ENCODE data around the gene PIK3CD. TPM values are rescaled to one million over a fixed set of nuclear protein-coding genes. Genes with fewer than 3 reads are reported as not detected.
"Not testable (repeated sequence)": the region's sequence is repeated elsewhere in the genome, so short reads cannot be mapped to it uniquely, and the experiment has no call there.

Gene PIK3CD
- total RNA-seq, 1 experiment from 2014 or later, result 2.6 TPM

DNA sequence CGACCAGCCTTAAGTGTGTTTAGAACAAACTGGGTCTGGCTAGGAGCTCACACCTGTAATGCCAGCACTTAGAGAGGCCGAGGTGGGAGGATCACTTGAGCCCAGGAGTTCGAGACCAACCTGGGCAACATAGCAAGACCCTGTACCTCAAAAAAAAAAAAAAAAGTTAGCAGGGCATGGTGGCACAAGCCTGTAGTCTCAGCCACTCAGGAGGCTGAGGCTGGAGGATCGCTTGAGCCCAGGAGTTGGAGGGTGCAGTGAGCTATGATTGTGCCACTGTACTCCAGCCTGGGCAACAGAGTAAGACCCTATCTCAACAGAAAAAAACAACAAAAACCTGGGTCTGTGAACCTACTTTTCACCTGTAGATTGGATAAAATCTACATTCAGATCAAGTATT is 54.6 kb downstream of the PIK3CD start:
- H3K9me3 Mint-ChIP-seq (ENCODE audit: low read depth, unreplicated experiment), result peaks cover 4% of the 10 kb centered on the region
- TF ChIP-seq CTCF (IDR thresholded peaks at IDR 0.05; ENCODE audit: unreplicated experiment), result no peak
- H3K27me3 Mint-ChIP-seq (ENCODE audit: unreplicated experiment), result no peaks in the 10 kb centered on the region
- H3K27ac Mint-ChIP-seq (ENCODE audit: unreplicated experiment), result no peak overlapping the region
- CTCF ChIA-PET, result interaction anchor here (0.7 kb wide), 1 partner anchor 209 kb away, joined by 4 read pairs; no protein-coding TSS in a partner anchor
- no peaks in the 10 kb centered on the region for H3K4me1 Mint-ChIP-seq (ENCODE audit: low read depth, unreplicated experiment)
- no peak overlapping the region for H3K4me3 Mint-ChIP-seq (ENCODE audit: low read depth, unreplicated experiment)
- no TSS peak for BruUV-seq (replicated peaks)
- intact Hi-C loops (cut with micrococcal nuclease; ENCODE audit: unreplicated experiment), result no loop called here
- no peak for DNase-seq
- no peaks in the 10 kb centered on the region for H3K36me3 Mint-ChIP-seq (ENCODE audit: insufficient read depth, unreplicated experiment)

DNA sequence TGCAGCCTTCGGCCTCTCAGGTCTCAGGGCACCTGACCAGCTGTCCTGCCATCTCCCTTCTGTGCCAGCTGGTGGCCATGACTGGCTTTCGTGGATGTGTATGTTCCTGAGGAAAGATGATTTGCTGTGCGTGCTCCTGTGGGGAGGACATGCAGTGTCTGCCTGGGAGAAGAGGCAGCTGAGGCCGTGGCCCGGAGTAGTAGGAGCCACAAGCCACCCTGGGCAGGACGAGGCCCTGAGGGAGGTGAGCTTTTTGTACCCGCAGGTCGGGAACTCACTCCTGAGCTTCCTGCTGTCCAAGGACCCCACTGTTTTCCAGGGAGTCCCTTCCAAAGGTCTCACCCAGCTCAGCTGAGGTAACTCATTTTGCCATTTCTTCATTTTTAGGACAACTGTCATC is 58.5 kb downstream of the PIK3CD start:
- no peaks in the 10 kb centered on the region for H3K36me3 Mint-ChIP-seq (ENCODE audit: insufficient read depth, unreplicated experiment)
- CTCF ChIA-PET, result interaction anchor here (0.7 kb wide), 1 partner anchor 637 kb away, joined by 3 read pairs; no protein-coding TSS in a partner anchor
- intact Hi-C loops (cut with micrococcal nuclease; ENCODE audit: unreplicated experiment), result no loop called here

GRCh38 chr1:9711466-9712020 is 60.0 kb downstream of the PIK3CD start:
- Mint-ChIP-seq H3K36me3 (ENCODE audit: insufficient read depth, unreplicated experiment) (no peaks in the 10 kb centered on the region), H3K4me3 (ENCODE audit: low read depth, unreplicated experiment) (no peak overlapping the region), H3K9me3 (ENCODE audit: low read depth, unreplicated experiment) (no peaks in the 10 kb centered on the region), H3K27ac (ENCODE audit: unreplicated experiment) (no peak overlapping the region), H3K27me3 (ENCODE audit: unreplicated experiment) (no peaks in the 10 kb centered on the region), H3K4me1 (ENCODE audit: low read depth, unreplicated experiment) (no peaks in the 10 kb centered on the region)
- BruUV-seq (replicated peaks), result no TSS peak
- intact Hi-C loops (cut with micrococcal nuclease; ENCODE audit: unreplicated experiment), result no loop called here
- no peak for TF ChIP-seq CTCF (IDR thresholded peaks at IDR 0.05; ENCODE audit: unreplicated experiment)
- CTCF ChIA-PET, result no interaction called here
- DNase-seq, result no peak

More for the DNA sequence above, 58.5 kb downstream of the PIK3CD start:
- TF ChIP-seq CTCF (IDR thresholded peaks at IDR 0.05; ENCODE audit: unreplicated experiment), result no peak
- H3K27me3 Mint-ChIP-seq (ENCODE audit: unreplicated experiment), result no peaks in the 10 kb centered on the region
- H3K4me3 Mint-ChIP-seq (ENCODE audit: low read depth, unreplicated experiment), result no peak overlapping the region
- no peak for DNase-seq
- H3K9me3 Mint-ChIP-seq (ENCODE audit: low read depth, unreplicated experiment), result no peaks in the 10 kb centered on the region
- no TSS peak for BruUV-seq (replicated peaks)
- H3K27ac Mint-ChIP-seq (ENCODE audit: unreplicated experiment), result no peak overlapping the region
- H3K4me1 Mint-ChIP-seq (ENCODE audit: low read depth, unreplicated experiment), result no peaks in the 10 kb centered on the region

- H3K27me3 Mint-ChIP-seq (ENCODE audit: unreplicated experiment); H3K4me1 Mint-ChIP-seq (ENCODE audit: low read depth, unreplicated experiment); intact Hi-C loops (cut with micrococcal nuclease; ENCODE audit: unreplicated experiment); DNase-seq; BruUV-seq (replicated peaks); CTCF ChIA-PET; H3K36me3 Mint-ChIP-seq (ENCODE audit: insufficient read depth, unreplicated experiment); H3K9me3 Mint-ChIP-seq (ENCODE audit: low read depth, unreplicated experiment); H3K4me3 Mint-ChIP-seq (ENCODE audit: low read depth, unreplicated experiment); H3K27ac Mint-ChIP-seq (ENCODE audit: unreplicated experiment): not testable (repeated sequence)
These were observed 61.2 kb downstream of the PIK3CD start for GRCh38 chr1:9712767-9713166.

DNA sequence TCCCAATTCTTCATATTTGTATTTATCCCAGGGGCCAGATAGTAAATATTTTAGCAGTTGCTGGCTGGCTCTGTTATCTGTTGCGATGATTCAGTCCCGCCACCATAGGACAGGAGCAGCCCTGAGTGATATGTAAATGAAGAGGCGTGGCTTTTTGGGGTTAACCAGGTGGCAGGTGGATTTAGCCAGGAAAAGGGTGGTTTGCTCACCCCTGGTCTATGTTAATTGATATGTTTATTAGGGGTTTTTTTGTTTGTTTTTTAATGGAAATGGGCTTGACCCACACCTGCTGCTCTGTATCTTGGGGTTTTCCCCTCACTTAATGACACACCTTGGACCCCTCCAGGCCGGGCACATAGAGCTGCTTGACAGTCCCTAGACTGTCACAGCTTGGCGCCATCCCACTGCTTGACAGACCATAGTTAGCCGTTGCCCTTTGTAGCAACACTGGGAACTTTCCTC is 62.8 kb downstream of the PIK3CD start:
- H3K9me3 Mint-ChIP-seq (ENCODE audit: low read depth, unreplicated experiment), result no peaks in the 10 kb centered on the region
- H3K27ac Mint-ChIP-seq (ENCODE audit: unreplicated experiment), result no peak overlapping the region
- CTCF ChIA-PET, result no interaction called here
- no peak for TF ChIP-seq CTCF (IDR thresholded peaks at IDR 0.05; ENCODE audit: unreplicated experiment)
- no TSS peak for BruUV-seq (replicated peaks)
- no peaks in the 10 kb centered on the region for H3K27me3 Mint-ChIP-seq (ENCODE audit: unreplicated experiment)
- H3K36me3 Mint-ChIP-seq (ENCODE audit: insufficient read depth, unreplicated experiment), result peaks cover 3% of the 10 kb centered on the region
- H3K4me3 Mint-ChIP-seq (ENCODE audit: low read depth, unreplicated experiment), result no peak overlapping the region
- intact Hi-C loops (cut with micrococcal nuclease; ENCODE audit: unreplicated experiment), result no loop called here
- no peak for DNase-seq
- H3K4me1 Mint-ChIP-seq (ENCODE audit: low read depth, unreplicated experiment), result no peaks in the 10 kb centered on the region
